OCI-LY3 (cell line): ENCODE data around the gene ENTR1.

ENCODE experiments used
- EZH2phosphoT487 ChIP-seq: fragments of 200-600 bp; shearing (Covaris generic); IDR thresholded peaks from 2 replicates; pipeline ENCODE4 v1.6.1; 2018; ENCODE audit warnings: antibody characterized with exemption, mixed run types, low read depth
- TF ChIP-seq, protein P1 (sequence below): fragments of 200-600, 300-600 bp; sonication (generic); IDR thresholded peaks from 2 replicates; pipeline ENCODE4 v1.5.1; 2014; ENCODE audit warnings: antibody characterized with exemption, low read length, low read depth

DNA sequence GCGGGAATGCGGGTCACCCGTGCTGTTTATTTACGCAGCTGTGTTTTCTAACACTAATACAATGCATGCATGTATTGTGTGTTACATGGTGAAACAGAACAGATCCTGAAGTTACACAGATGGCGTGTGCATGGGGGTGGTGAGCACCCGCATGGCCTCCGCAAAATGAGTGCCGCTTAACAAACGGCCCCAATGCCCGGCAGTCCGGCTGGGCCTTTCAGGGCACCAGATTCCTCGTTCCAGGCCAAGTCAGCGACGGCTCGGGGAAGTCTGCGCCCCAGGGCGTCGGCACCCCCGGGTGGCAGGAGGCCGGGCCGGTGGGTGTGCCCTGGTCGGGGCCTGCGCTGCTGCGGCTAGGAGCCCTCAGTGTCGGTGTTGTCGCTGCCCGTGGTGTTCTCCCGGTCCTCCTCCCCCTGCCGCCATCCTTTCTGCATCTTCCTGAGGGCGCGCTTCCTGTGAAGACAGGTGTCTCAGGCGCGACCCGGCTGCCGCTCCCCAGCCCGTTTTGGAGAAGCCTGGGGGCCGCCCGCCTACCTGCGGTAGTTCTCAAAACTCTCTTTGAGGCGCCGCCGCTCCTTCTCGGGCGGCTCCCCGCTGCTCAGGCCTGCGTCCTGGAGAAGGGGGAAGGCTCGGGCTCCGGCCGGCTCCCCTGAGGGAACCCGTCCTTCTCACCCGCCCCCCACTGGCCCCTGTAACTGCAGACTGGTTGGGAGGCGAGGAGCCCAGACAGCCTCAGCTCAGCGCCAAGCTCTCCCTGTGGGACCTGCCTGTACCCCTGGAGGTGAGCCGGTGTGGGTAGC lies 46.3 kb downstream of the ENTR1 start:
- TF ChIP-seq, protein P1, sequence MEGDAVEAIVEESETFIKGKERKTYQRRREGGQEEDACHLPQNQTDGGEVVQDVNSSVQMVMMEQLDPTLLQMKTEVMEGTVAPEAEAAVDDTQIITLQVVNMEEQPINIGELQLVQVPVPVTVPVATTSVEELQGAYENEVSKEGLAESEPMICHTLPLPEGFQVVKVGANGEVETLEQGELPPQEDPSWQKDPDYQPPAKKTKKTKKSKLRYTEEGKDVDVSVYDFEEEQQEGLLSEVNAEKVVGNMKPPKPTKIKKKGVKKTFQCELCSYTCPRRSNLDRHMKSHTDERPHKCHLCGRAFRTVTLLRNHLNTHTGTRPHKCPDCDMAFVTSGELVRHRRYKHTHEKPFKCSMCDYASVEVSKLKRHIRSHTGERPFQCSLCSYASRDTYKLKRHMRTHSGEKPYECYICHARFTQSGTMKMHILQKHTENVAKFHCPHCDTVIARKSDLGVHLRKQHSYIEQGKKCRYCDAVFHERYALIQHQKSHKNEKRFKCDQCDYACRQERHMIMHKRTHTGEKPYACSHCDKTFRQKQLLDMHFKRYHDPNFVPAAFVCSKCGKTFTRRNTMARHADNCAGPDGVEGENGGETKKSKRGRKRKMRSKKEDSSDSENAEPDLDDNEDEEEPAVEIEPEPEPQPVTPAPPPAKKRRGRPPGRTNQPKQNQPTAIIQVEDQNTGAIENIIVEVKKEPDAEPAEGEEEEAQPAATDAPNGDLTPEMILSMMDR: 0 out of 2 replicates have a peak, but pooled peaks have one; percentile 1
- no peak for TF ChIP-seq EZH2phosphoT487
